ENCODE results near the gene CACNB1.

CACNB1 gene

GRCh38 chr17:39231591-39232551 is 34.4 kb upstream of the CACNB1 start:
- ATAC-seq (ENCODE audit: low read depth) (peak; percentile 84), DNase-seq (ENCODE audit: low spot score in 2 of 2) (peak in 1 of 2 donors; percentile 71)
- H3K27ac Mint-ChIP-seq, result peak overlapping the region; percentile 43
- peak overlapping the region; percentile 0 for H3K4me3 Mint-ChIP-seq
- peaks cover 17% of the 10 kb centered on the region for H3K4me1 Mint-ChIP-seq
- H3K9me3 Mint-ChIP-seq, result no peaks in the 10 kb centered on the region
- no peaks in the 10 kb centered on the region for H3K36me3 Mint-ChIP-seq
- H3K27me3 Mint-ChIP-seq, result peaks cover 28% of the 10 kb centered on the region

GRCh38 chr17:39231091-39231561 is 33.7 kb upstream of the CACNB1 start:
- H3K27me3 Mint-ChIP-seq, result peaks cover 30% of the 10 kb centered on the region

GRCh38 chr17:39230361-39230760 is 32.9 kb upstream of the CACNB1 start:
- H3K27me3 Mint-ChIP-seq, result peaks cover 33% of the 10 kb centered on the region

More at GRCh38 chr17:39231091-39231561, 33.7 kb upstream of the CACNB1 start:
- H3K9me3 Mint-ChIP-seq, result no peaks in the 10 kb centered on the region
- no peaks in the 10 kb centered on the region for H3K36me3 Mint-ChIP-seq
- peak overlapping the region; percentile 43 for H3K27ac Mint-ChIP-seq
- DNase-seq (ENCODE audit: low spot score in 2 of 2) (no peak), ATAC-seq (ENCODE audit: low read depth) (no peak)
- peaks cover 20% of the 10 kb centered on the region for H3K4me1 Mint-ChIP-seq
- no peak overlapping the region for H3K4me3 Mint-ChIP-seq

GRCh38 chr17:39229274-39229913 is 31.9 kb upstream of the CACNB1 start:
- Mint-ChIP-seq H3K4me3 (no peak overlapping the region), H3K4me1 (peaks cover 20% of the 10 kb centered on the region), H3K9me3 (no peaks in the 10 kb centered on the region), H3K27me3 (peaks cover 35% of the 10 kb centered on the region), H3K36me3 (no peaks in the 10 kb centered on the region), H3K27ac (no peak overlapping the region)
- DNase-seq (ENCODE audit: low spot score in 2 of 2) (no peak), ATAC-seq (ENCODE audit: low read depth) (no peak)

More at GRCh38 chr17:39230361-39230760, 32.9 kb upstream of the CACNB1 start:
- H3K9me3 Mint-ChIP-seq, result no peaks in the 10 kb centered on the region
- DNase-seq (ENCODE audit: low spot score in 2 of 2) (no peak), ATAC-seq (ENCODE audit: low read depth) (no peak)
- H3K4me1 Mint-ChIP-seq, result peaks cover 18% of the 10 kb centered on the region
- H3K36me3 Mint-ChIP-seq, result no peaks in the 10 kb centered on the region
- no peak overlapping the region for H3K4me3 Mint-ChIP-seq
- H3K27ac Mint-ChIP-seq, result no peak overlapping the region

- ATAC-seq (ENCODE audit: low read depth), result no peak
- Mint-ChIP-seq H3K27me3 (peaks cover 40% of the 10 kb centered on the region), H3K27ac (no peak overlapping the region)
These were observed 30.0 kb upstream of the CACNB1 start for GRCh38 chr17:39227364-39227919.

GRCh38 chr17:39225959-39226683 is 28.7 kb upstream of the CACNB1 start:
- Mint-ChIP-seq H3K4me1 (peaks cover 14% of the 10 kb centered on the region), H3K27me3 (peaks cover 30% of the 10 kb centered on the region), H3K4me3 (peak overlapping the region; percentile 74), H3K9me3 (no peaks in the 10 kb centered on the region), H3K36me3 (no peaks in the 10 kb centered on the region), H3K27ac (no peak overlapping the region)
- DNase-seq (ENCODE audit: low spot score in 2 of 2) (no peak), ATAC-seq (ENCODE audit: low read depth) (peak; percentile 23)

More at GRCh38 chr17:39227364-39227919, 30.0 kb upstream of the CACNB1 start:
- H3K9me3 Mint-ChIP-seq, result no peaks in the 10 kb centered on the region
- no peaks in the 10 kb centered on the region for H3K36me3 Mint-ChIP-seq
- DNase-seq (ENCODE audit: low spot score in 2 of 2), result no peak
- H3K4me3 Mint-ChIP-seq, result no peak overlapping the region
- H3K4me1 Mint-ChIP-seq, result peaks cover 23% of the 10 kb centered on the region

- Mint-ChIP-seq H3K27ac (no peak within 1 kb of the TSS), H3K4me3 (peak within 1 kb of the TSS; percentile 85), H3K9me3 (no peaks in the 10 kb centered on the region), H3K4me1 (peaks cover 14% of the 10 kb centered on the region), H3K27me3 (peaks cover 27% of the 10 kb centered on the region), H3K36me3 (no peaks in the 10 kb centered on the region)
- ATAC-seq (ENCODE audit: low read depth) (peak; percentile 80), DNase-seq (ENCODE audit: low spot score in 2 of 2) (peak in 1 of 2 donors; percentile 47)
These were observed 28.0 kb upstream of the CACNB1 start, which contains the start of gene STAC2 for GRCh38 chr17:39225308-39225958. Gene STAC2 (minus strand): TSS chr17:39225945. CDS start chr17:39225502, 443 bp downstream.

GRCh38 chr17:39224778-39225307 is 27.4 kb upstream of the CACNB1 start:
- peak; percentile 63 for ATAC-seq (ENCODE audit: low read depth)
- Mint-ChIP-seq H3K4me3 (peak overlapping the region; percentile 85), H3K27ac (no peak overlapping the region), H3K27me3 (peaks cover 27% of the 10 kb centered on the region), H3K4me1 (peaks cover 14% of the 10 kb centered on the region), H3K36me3 (no peaks in the 10 kb centered on the region), H3K9me3 (no peaks in the 10 kb centered on the region)
- no peak for DNase-seq (ENCODE audit: low spot score in 2 of 2)

GRCh38 chr17:39223907-39224777 is 26.7 kb upstream of the CACNB1 start:
- Mint-ChIP-seq H3K27me3 (peaks cover 25% of the 10 kb centered on the region), H3K4me1 (peaks cover 14% of the 10 kb centered on the region), H3K36me3 (no peaks in the 10 kb centered on the region), H3K27ac (peak overlapping the region; percentile 57), H3K4me3 (peak overlapping the region; percentile 85), H3K9me3 (no peaks in the 10 kb centered on the region)
- ATAC-seq (ENCODE audit: low read depth) (no peak), DNase-seq (ENCODE audit: low spot score in 2 of 2) (no peak)

GRCh38 chr17:39222866-39223834 is 25.7 kb upstream of the CACNB1 start:
- DNase-seq (ENCODE audit: low spot score in 2 of 2) (no peak), ATAC-seq (ENCODE audit: low read depth) (no peak)
- no peaks in the 10 kb centered on the region for H3K9me3 Mint-ChIP-seq
- H3K27me3 Mint-ChIP-seq, result peaks cover 24% of the 10 kb centered on the region
- H3K4me1 Mint-ChIP-seq, result peaks cover 14% of the 10 kb centered on the region
- H3K27ac Mint-ChIP-seq, result no peak overlapping the region
- H3K4me3 Mint-ChIP-seq, result no peak overlapping the region
- H3K36me3 Mint-ChIP-seq, result no peaks in the 10 kb centered on the region

- Mint-ChIP-seq H3K4me3 (no peak overlapping the region), H3K27me3 (peaks cover 17% of the 10 kb centered on the region), H3K9me3 (no peaks in the 10 kb centered on the region)
These were observed 24.7 kb upstream of the CACNB1 start for GRCh38 chr17:39222151-39222550.

More at GRCh38 chr17:39222151-39222550, 24.7 kb upstream of the CACNB1 start:
- Mint-ChIP-seq H3K27ac (no peak overlapping the region), H3K4me1 (peaks cover 14% of the 10 kb centered on the region), H3K36me3 (no peaks in the 10 kb centered on the region)
- ATAC-seq (ENCODE audit: low read depth), result no peak
- no peak for DNase-seq (ENCODE audit: low spot score in 2 of 2)

All from memory B cell (primary cell).